GM19438 (cell line): ENCODE data around the gene NCOR1.
"Not testable (repeated sequence)": the region's sequence is repeated elsewhere in the genome, so short reads cannot be mapped to it uniquely, and the experiment has no call there.

ENCODE experiments used
- ATAC-seq: cut with Tn5 transposase; IDR thresholded peaks from one replicate; pipeline ENCODE4 v1.9.1; 2021; ENCODE audit warnings: low read depth; ENCODE audit not compliant: unreplicated experiment

NCOR1 gene

DNA sequence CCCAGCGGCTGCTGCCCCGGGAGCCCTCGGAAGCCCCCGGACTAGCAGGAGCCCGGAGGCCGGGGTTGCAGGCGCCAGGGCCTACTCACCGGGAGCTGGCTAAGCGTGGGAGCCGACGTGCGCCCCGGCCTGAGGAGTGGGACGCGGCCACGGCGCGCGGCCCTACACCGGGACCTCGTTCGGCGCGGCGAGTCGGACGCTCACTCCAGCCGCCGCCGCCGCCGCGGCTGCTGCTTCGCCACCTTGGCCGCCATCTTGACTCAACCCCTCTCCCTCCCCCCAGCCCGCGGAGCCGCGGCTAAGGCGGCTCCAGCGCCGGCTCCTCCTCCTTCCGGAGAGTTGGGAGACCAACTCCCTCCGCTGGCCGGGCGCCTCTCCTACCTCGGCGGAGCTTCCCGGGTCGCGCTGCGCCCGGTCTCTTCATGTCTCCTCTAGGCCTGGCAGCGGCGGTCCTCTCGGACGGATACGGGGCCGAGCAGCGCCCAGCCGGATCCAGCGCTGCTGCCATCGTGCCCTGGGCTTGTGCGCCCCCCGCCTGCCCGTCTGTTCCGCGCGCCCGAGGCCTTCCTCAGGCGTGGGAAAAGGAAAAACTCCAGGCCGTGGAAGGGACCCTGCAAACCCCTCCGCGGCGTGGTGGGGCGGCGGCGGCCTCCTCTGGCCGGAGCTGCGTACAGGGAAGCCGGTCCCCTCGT, at the start of gene NCOR1:
Gene NCOR1, minus strand, starts transcription at position 262 of the 692 bp plus-strand sequence. CDS start 20,965 bp downstream, outside the sequence.
- peak; percentile 63 for ATAC-seq

DNA sequence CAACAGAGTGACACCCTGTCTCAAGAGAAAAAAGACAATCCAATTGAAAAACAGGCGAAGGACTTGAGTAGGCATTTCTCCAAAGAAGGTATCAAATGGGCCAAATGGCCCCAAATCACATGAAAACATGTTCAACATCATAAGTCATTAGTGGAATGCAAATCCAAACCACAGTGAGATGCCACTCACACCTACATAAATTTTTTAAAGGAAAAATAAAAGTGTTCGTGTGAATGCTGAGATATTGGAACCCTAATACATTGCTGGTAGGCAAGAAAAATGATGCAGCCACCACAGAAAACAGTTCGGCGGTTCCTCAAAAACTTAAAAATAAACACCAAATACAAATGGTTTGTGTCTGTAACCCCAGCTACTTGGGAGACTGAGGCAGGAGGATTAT, 46.9 kb upstream of the NCOR1 start:
- no peak for ATAC-seq

DNA sequence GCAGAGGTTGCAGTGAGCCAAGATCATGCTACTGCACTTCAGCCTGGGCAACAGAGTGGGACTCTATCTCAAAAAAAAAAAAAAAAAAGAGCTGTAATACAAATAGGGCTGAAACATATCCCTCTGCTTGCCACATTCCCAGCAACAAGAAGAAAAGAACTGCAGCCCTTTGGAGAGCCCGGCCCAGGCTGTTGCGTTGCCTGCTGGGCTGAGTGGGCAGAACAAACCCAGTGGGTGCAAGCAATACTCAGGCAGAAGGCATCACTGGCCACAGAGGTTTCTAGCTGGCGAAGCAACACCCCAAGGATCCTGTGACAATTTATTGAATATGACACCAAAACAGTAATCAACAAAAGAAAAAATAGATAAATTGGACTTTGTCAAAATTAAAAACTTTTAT, 45.7 kb upstream of the NCOR1 start:
- no peak for ATAC-seq

DNA sequence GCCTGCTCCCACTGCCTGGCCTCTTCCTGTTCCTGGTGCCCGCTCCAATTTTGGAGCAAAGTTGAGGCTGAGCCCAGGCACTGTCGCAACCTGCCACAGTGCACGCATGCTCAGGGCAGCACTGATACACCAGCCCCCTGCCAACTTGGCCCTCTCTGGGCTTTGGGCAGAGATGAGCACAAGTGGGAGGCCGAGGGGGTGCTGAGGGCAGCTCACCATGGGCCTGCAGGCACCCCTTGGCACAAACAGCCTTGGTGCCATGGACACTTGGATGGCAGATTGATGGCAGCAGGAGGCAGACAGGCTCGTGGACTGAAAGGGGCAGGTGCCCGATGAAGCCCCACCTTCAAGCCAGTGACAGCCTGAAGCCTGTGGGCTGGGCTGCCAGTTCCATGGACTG, 44.6 kb upstream of the NCOR1 start:
- ATAC-seq: no peak

DNA sequence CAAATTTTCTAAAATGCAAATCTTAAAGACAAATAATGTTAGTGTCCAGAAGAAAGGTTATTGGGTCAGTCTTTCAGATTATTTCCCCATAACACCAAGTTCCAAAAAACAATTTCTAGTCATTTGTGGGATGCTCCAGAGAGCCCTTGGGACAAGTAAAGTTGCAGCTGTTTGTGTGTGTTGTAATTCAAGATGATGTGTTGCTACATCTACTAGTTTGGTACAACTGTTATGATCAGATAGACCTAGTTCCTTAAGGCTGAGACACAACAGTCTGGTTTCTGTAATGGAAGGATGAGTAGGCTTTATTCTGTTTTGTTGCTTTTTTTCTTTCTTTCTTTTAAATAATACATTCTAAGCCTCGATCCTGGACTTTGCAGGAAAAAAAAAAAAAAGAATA, 43.6 kb upstream of the NCOR1 start:
- ATAC-seq: no peak

DNA sequence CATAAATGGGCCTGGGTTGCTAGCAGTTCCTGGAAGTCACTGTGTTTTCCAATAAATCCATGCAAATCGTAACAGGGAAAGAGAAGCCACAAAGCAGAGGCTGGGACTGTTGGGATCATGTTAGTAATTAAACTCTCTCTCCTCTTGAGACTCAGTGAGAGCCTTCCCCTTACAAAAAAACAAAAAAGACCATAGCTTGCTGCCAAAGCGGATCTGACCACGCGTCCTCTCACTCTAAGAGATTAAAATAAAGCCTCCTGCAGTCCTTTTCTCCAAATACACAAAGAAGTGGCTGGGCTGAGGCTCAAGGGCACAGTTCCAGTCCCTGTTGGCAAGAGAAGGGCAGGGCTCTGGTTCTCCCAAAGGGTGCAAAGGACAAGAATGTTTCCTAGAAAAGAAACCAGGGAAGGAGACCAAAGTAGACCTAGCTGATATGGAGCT, 40.2 kb upstream of the NCOR1 start:
- ATAC-seq: no peak

DNA sequence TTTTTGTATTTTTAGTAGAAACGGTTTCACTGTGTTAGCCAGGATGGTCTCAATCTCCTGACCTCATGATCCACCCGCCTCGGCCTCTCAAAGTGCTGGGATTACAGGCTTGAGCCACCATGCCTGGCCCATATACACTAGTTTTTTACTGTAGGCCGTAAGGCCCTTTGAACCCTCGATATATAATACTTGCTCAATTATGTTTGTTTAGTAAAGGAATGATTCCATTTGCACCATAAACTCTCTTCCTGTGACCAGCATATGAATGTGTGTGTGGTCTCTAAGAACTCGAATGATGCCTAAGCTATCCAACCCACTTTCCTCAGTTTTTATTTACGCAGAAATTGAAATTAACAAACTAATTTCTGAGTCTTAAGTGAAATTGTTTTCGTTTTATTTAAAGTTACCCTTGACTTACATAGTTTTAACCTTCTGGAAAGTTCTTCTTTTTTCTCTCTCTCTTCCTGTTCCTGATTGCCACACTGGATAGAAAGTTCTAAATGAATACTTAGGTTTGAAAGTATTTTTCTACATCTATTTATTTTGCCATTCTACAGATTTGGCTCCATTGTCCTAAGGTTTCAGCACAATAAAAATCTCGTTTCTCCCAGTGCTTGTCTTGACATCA, 39.6 kb upstream of the NCOR1 start:
- no peak for ATAC-seq

DNA sequence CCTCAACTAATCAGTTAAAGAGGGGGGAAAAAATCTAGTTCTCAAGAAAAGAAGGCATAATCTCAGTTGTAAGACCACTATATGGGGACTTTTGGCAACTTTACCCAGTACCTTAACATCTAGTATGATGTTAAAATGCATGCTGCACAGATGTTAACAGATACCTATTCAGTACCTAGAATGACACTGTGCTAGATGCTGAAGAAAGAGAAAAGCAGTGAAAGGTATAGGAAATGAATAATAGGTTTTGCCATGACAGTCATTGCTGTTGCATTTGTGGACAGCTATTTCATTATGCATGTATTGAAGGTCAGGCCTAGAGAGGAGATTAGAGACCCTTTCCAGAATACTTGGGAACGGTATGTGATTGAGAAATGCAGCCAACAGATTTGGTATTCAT, 36.2 kb upstream of the NCOR1 start:
- no peak for ATAC-seq

DNA sequence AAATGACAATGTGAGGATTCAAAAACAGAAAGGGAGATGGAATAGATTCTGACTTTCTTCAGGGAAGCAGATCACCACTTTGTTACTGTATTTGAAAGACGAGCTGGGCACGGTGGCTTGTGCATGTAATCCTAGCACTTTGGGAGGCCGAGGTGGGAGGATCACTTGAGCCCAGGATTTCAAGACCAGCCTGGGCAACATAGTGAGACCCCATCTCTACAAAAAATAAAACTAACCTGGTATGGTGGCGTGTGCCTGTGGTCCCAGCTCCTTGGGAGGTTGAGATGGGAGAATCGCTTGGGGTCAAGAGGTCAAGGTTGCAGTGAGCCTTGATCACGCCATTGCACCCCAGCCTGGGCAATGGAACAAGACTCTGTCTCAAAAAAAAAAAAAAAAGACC, 35.7 kb upstream of the NCOR1 start:
- no peak for ATAC-seq

DNA sequence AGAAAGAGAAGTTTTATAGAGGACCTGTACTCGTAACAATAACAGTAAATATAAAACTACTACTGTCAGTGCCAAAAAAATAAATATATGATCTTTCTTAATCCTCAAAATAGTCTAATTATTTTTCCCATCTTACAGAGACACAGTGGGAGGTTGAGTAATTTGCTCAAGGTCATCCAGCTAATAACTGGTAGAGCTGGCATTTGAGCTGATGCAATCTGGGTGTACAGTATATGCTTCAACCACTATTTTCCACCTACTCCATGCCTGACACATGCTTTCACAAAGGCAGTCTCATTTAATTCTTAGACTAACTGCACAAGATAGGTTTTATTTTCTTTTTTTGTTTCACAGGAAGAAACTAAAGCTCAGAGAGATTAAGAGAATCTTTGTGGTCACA, 35.3 kb upstream of the NCOR1 start:
- no peak for ATAC-seq

DNA sequence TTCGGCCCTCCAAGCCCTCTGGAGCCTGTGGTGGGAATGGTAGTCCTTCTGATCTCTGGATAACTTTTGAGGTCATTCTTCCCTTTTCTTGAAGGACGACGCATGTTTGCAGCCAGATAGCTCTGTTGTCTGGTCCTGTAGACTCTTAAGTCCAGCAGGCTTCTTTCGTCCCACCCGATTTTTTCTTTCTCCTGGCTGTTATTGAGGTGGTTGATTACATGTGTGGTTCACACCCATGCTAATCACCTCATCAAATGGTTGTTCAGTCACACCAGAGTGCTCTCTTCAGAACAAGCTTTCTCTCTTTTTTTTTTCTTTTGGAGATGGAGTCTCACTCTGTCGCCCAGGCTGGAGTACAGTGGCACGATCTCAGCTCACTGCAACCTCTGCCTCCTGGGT, 32.3 kb upstream of the NCOR1 start:
- no peak for ATAC-seq

DNA sequence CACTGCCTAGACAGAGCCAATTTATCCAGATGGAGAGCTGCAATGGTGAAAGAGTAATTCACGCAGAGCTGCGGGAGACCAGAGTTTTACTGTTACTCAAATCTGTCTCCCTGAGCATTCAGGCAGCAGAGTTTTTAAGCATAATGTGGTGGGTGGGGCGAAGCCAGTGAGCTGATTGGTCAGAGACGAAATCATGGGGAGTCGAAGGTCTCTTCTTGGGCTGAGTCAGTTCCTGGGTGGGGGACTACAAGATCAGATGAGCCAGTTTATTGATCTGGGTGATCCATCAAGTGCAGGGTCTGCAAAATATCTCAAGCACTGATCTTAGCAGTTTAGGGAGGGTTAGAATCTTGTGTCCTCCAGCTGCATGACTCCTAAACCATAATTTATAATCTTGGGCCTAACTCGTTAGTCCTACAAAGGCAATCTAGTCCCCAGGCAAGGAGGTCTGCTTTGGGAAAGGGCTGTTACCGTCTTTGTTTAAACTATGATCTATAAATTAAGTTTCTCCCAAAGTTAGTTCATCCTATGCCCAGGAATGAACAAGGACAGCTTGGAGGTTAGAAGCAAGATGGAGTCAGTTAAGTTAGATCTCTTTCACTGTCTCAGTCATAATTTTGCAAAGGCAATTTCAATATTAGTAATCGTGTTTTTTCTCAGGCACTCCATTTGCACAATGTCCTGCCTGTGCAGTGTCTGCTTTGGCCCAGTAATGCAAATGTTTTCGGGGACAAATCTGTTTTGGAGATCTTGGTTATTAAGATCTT, 28.6 kb upstream of the NCOR1 start:
- no peak for ATAC-seq

DNA sequence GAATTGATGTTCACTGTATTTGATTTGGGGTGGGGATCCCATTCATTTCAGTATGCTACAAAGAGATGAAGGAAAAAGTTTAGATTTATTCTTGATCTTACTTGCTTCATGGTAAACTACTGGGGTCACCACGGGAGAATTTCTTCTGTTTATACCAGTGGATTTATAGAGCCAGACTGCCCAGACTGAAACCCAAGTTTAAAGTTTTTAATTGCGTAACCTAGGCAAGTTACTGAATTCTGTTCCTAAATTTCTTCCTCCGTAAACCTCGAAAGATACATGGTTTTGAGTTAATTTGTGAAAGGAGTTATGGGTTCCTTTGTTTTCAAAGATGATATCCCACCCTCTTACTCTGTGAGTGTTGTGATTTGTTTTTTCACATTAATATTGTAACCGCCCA, 28.1 kb upstream of the NCOR1 start:
- no peak for ATAC-seq

DNA sequence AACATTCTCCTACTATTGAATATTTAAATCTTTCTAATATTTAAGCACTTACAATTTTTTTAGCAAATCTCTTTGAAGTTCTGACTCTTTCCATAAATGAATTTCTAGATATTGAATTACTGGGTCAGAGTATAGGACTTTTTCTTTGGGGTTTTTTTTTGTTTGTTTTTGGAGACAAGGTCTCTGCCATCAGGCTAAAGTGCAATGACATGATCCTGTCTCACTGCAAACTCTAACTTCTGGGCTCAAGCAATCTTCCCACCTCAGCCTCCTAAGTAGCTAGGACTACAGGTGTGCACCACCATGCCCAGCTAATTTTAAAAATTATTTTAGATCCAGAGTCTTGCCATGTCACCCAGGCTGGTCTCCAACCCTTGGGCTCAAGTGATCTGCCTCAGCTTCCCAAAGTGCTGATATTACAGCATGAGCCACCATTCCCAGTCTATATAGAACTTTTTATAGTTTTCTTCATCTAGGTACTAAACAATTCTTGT, 26.6 kb upstream of the NCOR1 start:
- ATAC-seq: no peak

DNA sequence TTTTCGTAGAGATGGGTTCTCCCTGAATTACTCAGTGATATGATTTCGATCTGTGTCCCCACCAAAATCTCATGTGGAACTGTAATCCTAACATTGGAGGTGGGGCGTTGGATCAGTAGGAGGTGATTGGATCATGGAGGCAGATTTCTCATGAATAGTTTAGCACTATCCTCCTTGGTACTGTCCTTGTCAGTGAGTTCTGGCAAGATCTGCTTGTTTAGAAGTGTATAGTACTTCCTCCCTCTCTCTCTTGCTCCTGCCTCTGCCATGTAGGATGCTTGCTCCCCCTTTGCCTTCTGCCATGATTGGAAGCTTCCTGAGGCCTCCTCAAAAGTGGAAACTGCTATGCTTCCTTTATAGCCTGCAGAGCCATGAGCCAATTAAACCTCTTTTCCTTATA, 24.6 kb upstream of the NCOR1 start:
- no peak for ATAC-seq

DNA sequence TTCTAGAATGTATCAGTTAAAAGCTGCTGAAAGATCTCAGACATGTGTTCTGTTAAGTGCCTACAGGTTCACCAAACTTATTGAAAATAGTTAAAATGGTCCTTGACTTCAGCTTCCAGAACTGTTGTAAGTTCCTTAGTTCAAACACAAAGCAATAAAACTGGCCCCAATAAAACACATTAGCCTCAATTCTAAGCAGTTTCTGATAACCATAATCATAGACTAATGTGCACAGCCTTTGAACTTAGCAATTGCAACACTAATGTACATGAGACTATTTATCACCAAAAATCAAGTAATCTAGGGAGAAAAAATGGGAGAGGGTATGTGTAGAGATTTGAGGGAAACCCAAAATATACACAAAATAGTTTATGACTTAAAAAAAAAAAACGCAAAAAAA, 17.1 kb upstream of the NCOR1 start:
- no peak for ATAC-seq

DNA sequence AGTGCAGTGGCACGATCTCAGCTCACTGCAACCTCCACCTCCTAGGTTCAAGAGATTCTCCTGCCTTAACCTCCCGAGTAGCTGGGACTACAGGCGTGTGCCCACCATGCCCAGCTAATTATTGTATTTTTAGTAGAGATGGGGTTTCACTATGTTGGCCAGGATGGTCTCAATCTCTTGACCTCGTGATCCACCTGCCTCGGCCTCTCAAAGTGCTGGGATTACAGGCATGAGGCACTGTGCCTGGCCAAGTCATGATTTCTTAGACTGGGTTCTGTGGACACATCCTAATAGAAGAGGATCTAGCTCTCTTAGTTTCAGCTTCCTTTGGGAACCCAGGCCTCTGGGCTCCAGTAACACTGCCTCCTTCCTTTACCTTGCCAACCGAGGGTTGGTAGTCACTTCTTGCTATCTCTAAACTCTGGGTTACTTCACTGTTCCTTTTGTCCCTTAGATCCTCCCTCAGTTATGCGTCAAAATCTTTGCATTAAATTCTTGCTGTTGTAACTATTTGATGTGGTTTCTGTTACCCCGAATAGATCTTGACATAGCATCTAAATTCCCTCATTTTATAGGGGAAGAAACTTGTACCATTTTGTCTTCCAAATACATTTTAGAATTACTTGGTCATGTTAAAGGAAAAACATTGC, 14.7 kb upstream of the NCOR1 start:
- ATAC-seq: not testable (repeated sequence)

DNA sequence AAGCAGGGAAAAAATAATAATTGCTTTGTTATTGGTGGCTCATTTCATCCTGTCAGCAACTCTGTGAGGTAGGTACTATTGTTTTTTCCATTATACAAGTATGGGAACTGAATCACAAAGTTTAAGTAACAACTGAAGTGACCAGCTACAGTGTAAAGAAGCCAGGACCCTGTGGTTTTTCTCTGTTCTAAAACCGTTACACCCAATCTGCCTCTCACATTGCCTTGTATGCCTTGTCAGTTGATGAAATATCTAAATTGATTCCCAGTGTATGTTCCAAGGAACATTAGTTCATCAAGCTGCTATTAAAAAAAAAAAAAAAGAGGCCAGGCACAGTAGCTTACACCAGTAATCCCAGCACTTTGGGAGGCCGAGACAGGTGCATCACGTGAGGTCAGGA, 7.1 kb upstream of the NCOR1 start:
- ATAC-seq: no peak

DNA sequence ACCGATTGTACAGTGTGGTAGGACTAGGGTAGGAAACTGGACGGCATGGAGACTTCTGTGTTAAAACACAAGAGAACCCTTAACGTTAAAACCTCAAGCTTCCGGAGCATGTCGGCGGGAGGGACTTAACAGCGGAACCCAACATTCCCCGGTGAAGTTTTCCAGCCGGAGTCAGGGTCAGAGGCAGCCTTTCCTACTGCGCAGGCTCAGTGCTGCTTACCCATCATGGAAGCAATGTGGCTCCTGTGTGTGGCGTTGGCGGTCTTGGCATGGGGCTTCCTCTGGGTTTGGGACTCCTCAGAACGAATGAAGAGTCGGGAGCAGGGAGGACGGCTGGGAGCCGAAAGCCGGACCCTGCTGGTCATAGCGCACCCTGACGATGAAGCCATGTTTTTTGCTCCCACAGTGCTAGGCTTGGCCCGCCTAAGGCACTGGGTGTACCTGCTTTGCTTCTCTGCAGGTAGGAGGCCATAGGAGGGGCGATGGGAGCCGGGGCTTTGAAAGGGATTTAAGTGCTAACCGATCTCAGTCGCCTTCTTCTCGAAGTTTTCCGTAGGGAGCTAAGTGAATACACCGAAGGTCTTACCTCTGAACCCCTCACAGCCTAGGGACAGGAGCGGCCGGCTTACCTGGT, 1.8 kb upstream of the NCOR1 start, which contains the start of gene PIGL:
Gene PIGL, plus strand, starts transcription at position 209 of the 634 bp plus-strand sequence. Its CDS starts 17 bp downstream, at position 226.
- no peak for ATAC-seq

DNA sequence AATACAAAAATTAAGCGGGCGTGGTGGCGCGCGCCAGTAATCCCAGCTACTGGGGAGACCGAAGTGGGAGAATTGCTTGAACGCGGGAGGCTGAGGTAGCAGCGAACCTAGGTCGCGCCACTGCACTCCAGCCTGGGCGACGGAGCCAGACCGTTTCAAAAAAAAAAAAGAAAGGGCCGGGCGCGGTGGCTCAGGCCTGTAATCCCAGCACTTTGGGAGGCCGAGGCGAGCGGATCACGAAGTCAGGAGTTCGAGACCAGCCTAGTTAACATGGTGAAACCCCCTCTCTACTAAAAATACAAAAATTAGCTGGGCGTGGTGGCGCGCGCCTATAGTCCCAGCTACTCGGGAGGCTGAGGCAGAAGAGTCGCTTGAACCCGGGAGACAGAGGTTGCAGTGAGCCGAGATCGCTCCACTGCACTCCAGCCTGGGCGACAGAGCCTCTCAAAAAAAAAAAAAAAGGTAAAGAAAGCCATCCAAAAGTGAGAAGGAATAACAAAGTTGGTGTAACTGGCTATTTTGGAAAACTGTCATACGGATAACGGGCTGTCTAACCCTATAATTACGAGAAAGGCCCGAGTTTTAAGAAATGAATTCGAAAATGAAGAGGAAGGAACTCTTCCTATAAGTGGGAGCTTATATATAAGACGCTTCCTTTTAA, 1.1 kb upstream of the NCOR1 start:
- not testable (repeated sequence) for ATAC-seq
